Stimulated activated naive CD8-positive, alpha-beta T cell treated with anti-CD3 and anti-CD28 coated beads, Interleukin-15, Interleukin-2, amounts not matched to agents 100 U/mL and 50 U/mL, for 24 hours (primary cell): ENCODE data around the gene CBFA2T3.

Experiments used
- ATAC-seq: fragments of 150-1000 bp; cut with Tn5 transposase; one replicate; pipeline ENCODE4 v1.10.0; 2021
- DNase-seq: peaks from one replicate; pipeline ENCODE4 v3.0.0; 2021

CBFA2T3 gene

GRCh38 chr16:88938777-88939244 lies 38.2 kb downstream of the CBFA2T3 start:
- ATAC-seq (peak; percentile 37), DNase-seq (no peak)

GRCh38 chr16:88938119-88938776 lies 38.8 kb downstream of the CBFA2T3 start:
- DNase-seq = no peak
- ATAC-seq = no peak

DNA sequence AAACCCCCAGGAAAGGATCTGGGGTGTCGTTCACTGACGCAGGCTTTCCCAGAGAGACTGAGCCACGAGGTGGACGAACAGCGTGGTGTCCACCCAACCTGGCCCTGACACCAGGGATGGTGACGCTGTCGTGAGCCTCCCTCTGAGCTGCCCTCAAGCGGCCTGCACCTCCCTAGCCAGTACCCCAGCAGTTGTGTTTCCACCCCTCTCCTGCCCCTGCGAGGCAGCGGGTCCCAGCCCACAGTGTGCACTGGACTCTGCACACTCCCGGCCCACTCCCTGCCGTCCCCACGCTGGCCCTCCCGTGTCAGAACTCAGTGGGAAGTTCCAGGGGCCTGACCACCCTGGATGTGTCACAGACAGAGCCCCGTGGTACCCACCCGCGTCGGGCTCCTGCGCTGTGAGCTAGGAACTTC lies 39.8 kb downstream of the CBFA2T3 start:
- no peak for DNase-seq

DNA sequence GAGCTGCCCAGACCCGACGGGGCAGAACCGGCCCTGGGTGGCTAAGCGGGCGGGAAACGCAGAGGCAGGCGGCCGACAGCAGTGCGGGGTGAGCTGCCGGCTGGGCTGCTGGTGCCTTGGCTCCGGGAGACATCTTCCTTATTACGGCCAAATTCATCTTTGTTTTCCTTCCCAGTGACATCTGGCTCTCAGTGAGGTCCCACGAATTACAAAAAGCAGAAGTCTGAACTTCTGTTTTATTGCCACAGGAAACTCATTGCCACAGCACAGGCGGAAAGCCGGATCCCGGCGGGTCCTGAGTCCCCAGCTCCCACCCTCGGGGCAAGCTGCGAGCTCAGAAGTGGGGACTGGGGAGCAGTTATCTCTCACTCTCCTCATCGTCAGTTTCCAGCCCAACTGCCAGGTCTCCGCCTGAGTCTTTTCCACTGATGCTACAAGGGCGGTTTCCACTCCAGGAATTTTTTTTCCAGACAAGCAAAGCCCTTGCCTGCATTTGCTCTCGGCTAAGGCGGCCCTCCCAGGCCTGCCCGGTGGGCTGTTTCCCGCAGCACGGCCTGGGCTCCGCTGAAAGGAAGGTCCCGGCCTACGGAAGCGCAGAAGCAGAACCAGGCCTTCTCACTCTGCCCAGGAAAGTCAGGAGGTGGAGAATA lies 40.3 kb downstream of the CBFA2T3 start:
- ATAC-seq = no peak
- DNase-seq = no peak

More for the DNA sequence above, 39.8 kb downstream of the CBFA2T3 start:
- ATAC-seq = no peak

DNA sequence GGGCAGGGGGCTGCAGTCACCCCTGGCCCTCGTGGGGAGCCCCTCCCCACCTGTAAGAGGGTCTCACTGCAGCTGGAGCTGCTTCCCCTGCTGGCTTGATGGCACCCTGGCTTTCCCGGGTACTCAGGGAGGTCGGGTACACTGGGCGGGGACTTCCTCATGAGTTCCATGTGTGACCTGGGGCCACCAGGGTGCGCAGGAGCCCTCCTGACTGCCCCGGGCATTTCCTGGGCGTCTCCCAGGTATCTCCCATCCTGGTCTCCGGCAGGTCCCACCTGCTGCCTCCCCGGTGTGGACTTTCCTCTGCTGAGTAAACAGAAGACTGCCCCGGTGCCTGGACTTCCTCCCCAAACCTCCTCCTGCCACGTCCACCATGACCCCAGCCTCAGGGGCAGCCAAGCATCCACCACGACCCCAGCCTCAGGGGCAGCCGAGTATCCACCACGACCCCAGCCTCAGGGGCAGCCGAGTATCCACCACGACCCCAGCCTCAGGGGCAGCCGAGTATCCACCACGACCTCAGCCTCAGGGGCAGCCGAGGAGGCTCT lies 40.9 kb downstream of the CBFA2T3 start:
- no peak for ATAC-seq

DNA sequence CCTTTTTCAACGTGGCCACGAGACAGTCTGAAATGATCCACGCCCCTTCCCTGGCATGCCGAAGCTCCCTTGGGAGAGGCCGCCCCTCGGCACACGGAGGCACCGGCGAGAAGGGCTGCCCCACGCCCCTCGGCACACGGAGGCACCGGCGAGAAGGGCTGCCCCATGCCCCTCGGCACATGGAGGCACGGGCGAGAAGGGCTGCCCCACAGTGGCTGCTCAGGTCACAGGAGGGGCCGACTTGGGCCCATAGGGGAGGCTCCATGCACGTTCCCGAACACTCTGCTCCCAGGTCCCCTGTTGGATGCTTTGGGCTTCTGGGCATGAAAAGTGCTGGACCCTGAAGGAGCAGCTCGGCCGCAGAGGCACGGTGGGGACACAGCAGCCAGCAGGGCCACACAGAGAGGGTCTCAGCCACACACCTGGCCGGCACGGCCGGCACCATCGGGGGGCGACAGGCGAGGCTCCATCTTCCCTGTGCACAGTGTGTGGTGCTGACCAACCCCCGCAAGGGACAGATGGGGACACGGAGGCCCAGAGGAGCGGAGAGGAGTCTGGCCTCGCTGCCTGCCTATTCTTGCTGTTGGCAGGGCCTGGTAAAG lies 42.8 kb downstream of the CBFA2T3 start:
- DNase-seq (no peak), ATAC-seq (no peak)

More for the DNA sequence above, 40.9 kb downstream of the CBFA2T3 start:
- DNase-seq = peak; percentile 34

DNA sequence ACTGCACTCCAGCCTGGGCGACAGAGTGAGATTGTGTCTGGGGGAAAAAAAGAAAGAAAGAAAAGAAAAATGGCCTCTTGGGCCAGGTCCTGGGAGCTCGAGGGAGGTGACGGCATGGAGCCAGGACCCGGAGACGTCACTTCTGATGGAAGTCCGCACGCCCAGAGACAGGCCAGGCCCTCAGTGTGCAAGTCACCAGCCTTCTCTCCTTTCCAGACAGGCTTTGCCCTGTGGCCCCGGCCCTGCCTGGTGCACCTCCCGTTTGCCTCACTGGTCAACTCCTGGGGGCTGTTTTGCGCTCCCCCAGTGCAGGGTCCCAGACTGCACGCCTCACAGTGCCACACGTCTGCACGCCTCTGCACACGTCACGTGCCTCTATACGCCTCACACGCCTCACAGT lies 44.1 kb downstream of the CBFA2T3 start:
- DNase-seq (no peak), ATAC-seq (no peak)

DNA sequence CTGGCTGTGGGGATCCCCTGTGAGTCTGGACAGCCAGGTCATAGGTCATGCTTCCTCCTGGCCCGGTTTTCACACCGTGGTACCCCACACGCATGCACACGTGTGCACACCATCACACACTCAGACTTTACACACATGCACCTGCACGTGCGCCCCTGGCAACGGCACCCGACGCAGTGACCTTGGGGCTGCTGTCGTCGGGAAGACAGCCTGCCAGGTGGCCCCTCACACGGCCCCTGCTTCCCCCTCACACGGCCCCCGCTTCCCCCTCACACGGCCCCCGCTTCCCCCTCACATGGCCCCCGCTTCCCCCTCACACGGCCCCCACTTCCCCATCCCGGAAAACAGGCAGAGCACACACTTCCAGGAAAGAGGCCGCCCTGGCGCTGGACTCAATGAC lies 45.1 kb downstream of the CBFA2T3 start:
- DNase-seq = no peak
- ATAC-seq = no peak

DNA sequence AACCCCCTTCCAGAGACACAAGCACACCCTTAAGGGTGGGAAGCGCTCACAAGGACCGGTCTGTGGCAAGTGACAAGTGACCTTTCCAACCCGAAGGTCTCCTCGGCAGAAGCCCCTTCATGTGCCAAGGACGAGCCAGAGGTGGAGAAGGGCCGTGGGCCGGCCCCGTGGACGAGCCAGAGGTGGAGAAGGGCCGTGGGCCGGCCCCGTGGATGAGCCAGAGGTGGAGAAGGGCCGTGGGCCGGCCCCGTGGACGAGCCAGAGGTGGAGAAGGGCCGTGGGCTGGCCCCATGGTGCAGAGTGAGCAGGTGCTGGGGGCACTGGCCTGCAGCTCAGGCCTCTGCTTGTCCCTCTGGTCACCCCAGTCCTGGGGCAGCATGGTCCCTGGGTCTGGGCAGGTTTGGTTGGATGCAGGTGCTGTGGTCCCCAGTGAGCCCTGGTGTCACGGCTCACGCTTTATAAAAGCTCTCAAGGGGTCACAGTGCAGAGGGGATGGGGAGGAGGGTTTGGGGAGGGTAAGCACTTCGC lies 45.6 kb downstream of the CBFA2T3 start:
- ATAC-seq = no peak
- no peak for DNase-seq

DNA sequence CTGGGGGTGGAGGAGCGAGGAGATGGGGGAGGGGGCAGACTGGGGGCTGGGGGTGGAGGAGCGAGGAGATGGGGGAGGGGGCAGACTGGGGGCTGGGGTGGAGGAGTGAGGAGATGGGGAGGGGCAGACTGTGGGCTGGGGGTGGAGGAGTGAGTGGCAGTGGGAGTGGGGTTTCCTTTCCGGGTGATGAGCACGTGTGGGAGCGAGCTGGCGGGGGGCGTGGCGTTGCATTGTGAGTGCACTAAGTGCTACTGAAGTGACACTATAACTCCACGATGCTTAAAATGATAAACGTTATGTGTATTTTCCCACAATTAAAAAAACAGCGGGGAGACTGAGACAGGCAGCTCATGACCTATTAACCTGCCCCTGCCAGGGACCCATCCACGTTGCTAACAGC lies 46.3 kb downstream of the CBFA2T3 start:
- ATAC-seq = no peak
- DNase-seq = no peak

- DNase-seq (no peak), ATAC-seq (no peak)
Observed at GRCh38 chr16:88929091-88929445, 47.9 kb downstream of the CBFA2T3 start.

- DNase-seq = no peak
- ATAC-seq = no peak
Observed at GRCh38 chr16:88928405-88929090, 48.5 kb downstream of the CBFA2T3 start.

- DNase-seq (no peak), ATAC-seq (no peak)
Observed at GRCh38 chr16:88927661-88928060, 49.3 kb downstream of the CBFA2T3 start.

GRCh38 chr16:88927010-88927409 lies 50.0 kb downstream of the CBFA2T3 start:
- ATAC-seq (no peak), DNase-seq (no peak)

GRCh38 chr16:88926374-88926990 lies 50.5 kb downstream of the CBFA2T3 start:
- no peak for DNase-seq
- no peak for ATAC-seq

- no peak for ATAC-seq
- DNase-seq = no peak
Observed at GRCh38 chr16:88925540-88925887, 51.5 kb downstream of the CBFA2T3 start.

- ATAC-seq = peak; percentile 73
- DNase-seq = peak; percentile 50
Observed at GRCh38 chr16:88924834-88925539, 52.0 kb downstream of the CBFA2T3 start.

DNA sequence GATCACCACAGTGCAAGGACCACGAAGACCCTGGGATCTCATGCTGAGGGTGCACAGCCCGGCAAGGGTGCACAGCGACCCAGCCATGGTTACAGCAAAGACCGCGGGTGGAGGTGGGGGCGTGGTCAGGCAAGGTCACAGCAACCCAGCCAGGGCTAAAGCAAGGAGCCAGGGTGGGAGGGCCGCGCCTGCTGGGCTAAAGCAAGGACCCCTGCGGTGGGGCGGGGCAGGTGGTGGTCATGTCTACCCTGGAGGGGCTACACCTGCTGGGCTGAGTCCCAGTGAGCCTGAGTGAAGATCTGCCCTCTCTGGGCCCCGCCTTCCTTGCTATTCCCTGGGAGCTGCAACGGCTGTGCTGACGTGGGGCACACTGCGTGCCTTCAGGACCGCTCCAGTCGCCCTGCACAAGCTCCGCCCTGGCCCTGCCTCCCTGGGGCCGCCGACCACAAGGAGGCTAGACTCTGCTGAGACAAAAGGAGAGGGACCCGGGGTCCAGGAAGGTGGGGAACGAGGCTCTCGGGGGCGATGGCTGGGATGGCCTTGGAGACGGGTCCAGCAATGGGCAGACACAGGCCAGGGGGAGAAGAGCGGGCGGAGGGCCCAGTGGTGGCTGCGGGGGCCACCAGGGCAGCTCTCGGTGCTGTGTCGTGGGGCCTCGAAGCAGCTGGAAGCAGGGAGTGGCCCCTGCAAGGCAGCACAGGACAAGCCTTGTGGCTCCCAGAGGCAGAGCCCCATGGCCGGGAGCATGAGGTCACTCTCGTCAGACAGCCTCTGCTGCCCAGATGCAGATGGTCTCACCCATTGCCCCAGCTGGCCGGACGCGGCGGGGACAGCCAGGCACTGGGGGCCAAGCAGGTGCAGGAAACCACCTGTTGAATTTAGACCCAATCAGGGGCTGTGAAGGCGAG lies 52.8 kb downstream of the CBFA2T3 start:
- no peak for ATAC-seq
- DNase-seq = no peak

DNA sequence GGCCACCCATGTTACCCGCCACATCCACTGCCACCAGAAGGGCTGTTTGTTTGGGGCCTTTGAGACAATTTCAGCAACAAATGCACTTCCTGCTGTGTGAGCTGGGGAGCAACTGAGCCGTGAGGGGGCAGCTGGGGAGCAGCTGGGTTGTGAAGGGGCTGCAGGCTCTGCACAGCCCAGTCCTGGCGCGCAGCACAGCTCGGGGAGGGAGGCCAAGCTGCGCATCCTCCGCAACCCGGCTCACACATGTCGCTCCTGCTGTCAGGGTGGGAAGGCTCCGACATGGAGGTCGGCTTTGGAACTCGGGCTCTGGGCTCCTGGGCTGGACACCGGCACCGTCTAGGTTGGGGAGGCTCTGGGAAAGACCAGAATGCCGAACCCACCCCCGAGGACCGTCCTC lies 53.6 kb downstream of the CBFA2T3 start:
- DNase-seq (no peak), ATAC-seq (no peak)

- DNase-seq (no peak), ATAC-seq (no peak)
Observed at GRCh38 chr16:88922826-88923410, 54.1 kb downstream of the CBFA2T3 start.
